Measurements from ENCODE around the gene SLC1A7. TPM values are rescaled to one million over a fixed set of nuclear protein-coding genes. Genes with fewer than 3 reads are reported as not detected.

SLC1A7 gene
- total and polyA plus RNA-seq, 4 donors = 0.21 to 0.67 (median 0.43) TPM

- peak overlapping the region in 1 of 2 donors; percentile 13 for H3K9ac ChIP-seq (ENCODE audit: low read depth in 1 of 2, low read length in 2 of 2)
- no peak for DNase-seq (ENCODE audit: low spot score)
- peak; percentile 70 for TF ChIP-seq MAX (IDR thresholded peaks at IDR 0.05)
- TF ChIP-seq ZBTB33 (IDR thresholded peaks at IDR 0.05) = peak; percentile 73
- TF ChIP-seq GABPA (IDR thresholded peaks at IDR 0.05 in 1 of 2, conservative IDR thresholded peaks at IDR 0.05 in 1 of 2) = peak in 1 of 2 donors; percentile 35
- TF ChIP-seq ATF3 (IDR thresholded peaks at IDR 0.05) = peak; percentile 62
- TF ChIP-seq EGR1 (IDR thresholded peaks at IDR 0.05; ENCODE audit: low read depth in 2 of 2) = peak in 1 of 2 donors; percentile 30
- peak; percentile 69 to 73 for TF ChIP-seq HNF4A (conservative IDR thresholded peaks at IDR 0.05)
- TF ChIP-seq FOXA1 (IDR thresholded peaks at IDR 0.05) = peak; percentile 53
- peak; percentile 23 for TF ChIP-seq CTCF (IDR thresholded peaks at IDR 0.05; ENCODE audit: low read depth, low read length, missing input control)
- TF ChIP-seq FOXA2 (IDR thresholded peaks at IDR 0.05) = no peak
- TF ChIP-seq RAD21 (IDR thresholded peaks at IDR 0.05) = peak; percentile 81 to 89
- TF ChIP-seq HNF4G (IDR thresholded peaks at IDR 0.05) = no peak
- peak; percentile 89 for TF ChIP-seq YY1 (IDR thresholded peaks at IDR 0.05)
- peak; percentile 62 to 64 for TF ChIP-seq JUND (IDR thresholded peaks at IDR 0.05)
- TF ChIP-seq REST (IDR thresholded peaks at IDR 0.05) = peak; percentile 62
- no peak for TF ChIP-seq TAF1 (conservative IDR thresholded peaks at IDR 0.05)
- TF ChIP-seq RXRA (IDR thresholded peaks at IDR 0.05) = peak; percentile 70 to 87
- peak; percentile 77 for TF ChIP-seq SP1 (IDR thresholded peaks at IDR 0.05)
- no peak for TF ChIP-seq NR2F2 (IDR thresholded peaks at IDR 0.05)
- no peaks in the 10 kb centered on the region for H3K9me3 ChIP-seq (ENCODE audit: control insufficient read depth in 4 of 4, low read length in 3 of 4)
- no peak overlapping the region for H3K4me3 ChIP-seq (ENCODE audit: low read depth in 1 of 3, low read length in 3 of 3)
- H3K27me3 ChIP-seq (ENCODE audit: control insufficient read depth in 4 of 4, insufficient read depth in 4 of 4, low read length in 3 of 4) = no peaks in the 10 kb centered on the region
- H3K36me3 ChIP-seq (ENCODE audit: control insufficient read depth in 4 of 4, insufficient read depth in 3 of 4, low read depth in 1 of 4, low read length in 3 of 4) = no peaks in the 10 kb centered on the region
- peaks cover 6 to 28% (median 21%) of the 10 kb centered on the region in 4 donors for H3K4me1 ChIP-seq (ENCODE audit: control insufficient read depth in 4 of 4, insufficient read depth in 4 of 4, low read length in 3 of 4)
- 33% methylated on average over 10 of the region's 10 CpGs for WGBS
- peak overlapping the region; percentile 32 to 49 for H3K27ac ChIP-seq (ENCODE audit: low read depth in 1 of 2, low read length in 2 of 2)
These were observed 34.2 kb upstream of the SLC1A7 start for GRCh38 chr1:53176452-53177208.
